ENCODE measurements around the gene PLXNA4. TPM values are rescaled to one million over a fixed set of nuclear protein-coding genes. Genes with fewer than 3 reads are reported as not detected.

PLXNA4 gene
- total and polyA plus RNA-seq, 10 donors, result 0.15 to 14.7 (median 8.7) TPM

DNA sequence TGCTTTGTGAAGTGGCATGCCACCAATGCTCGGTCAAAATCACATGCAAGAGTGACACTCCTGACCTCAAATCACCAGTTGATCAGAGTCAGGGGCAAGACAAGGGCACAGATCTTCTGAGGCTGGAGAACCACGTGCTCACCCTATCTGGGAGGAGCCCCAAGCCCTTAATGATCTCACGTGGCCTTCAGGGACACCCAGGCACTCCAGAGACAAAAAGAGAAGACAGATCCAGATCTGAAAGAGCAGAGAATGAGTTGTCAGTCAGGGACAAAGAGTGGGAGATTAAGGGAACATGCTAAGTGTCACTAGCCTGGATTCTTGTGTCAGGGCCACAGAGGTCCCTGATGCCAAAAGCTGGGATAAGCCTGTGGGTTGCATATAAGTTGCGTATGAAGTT is 134.3 kb downstream of the PLXNA4 start:
- TF ChIP-seq CTCF (IDR thresholded peaks at IDR 0.05 in 8 of 11, conservative IDR thresholded peaks at IDR 0.05 in 3 of 11) (no peak), POLR2AphosphoS5 (IDR thresholded peaks at IDR 0.05) (no peak), POLR2A (IDR thresholded peaks at IDR 0.05) (no peak)
- Histone ChIP-seq H3K36me3 (no peaks in the 10 kb centered on the region), H3K9me3 (no peaks in the 10 kb centered on the region), H3K4me3 (no peak overlapping the region), H3K27ac (no peak overlapping the region), H3K27me3 (replicated peaks in 1 of 7) (no peaks in the 10 kb centered on the region), H3K4me1 (peaks cover 0 to 20% (median 7%) of the 10 kb centered on the region in 6 donors)
- DNase-seq, result no peak
- intact Hi-C loops (cut with DNase I; ENCODE audit: low total_unique reads), result no loop called here
- 59 to 78% (median 68%) methylated on average over 4 of the region's 4 CpGs for WGBS, 5 donors

DNA sequence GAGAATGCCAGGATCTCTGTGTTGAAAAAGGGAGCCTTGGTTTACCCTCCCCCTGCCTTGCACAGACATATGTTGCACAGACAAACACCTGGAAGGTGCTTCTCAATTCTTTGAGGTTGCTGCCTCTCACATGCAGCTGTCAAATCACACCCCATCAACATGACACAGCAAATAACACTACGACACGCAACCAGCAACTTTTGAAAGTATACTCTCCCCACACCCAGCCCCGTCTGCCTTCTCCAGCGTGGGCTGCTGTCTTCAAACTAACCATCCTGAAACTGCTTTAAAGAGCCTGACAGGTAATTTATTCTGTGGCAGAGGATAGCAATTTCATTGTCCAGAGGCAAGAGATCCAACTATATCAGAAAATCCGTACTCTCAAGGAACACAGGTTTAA is 136.1 kb downstream of the PLXNA4 start:
- peaks cover 0 to 14% (median 0%) of the 10 kb centered on the region in 7 donors for H3K27me3 ChIP-seq (replicated peaks in 1 of 7)
- no peak for DNase-seq
- H3K9me3 ChIP-seq, result no peaks in the 10 kb centered on the region
- intact Hi-C loops (cut with DNase I; ENCODE audit: low total_unique reads), result no loop called here
- no peak overlapping the region for H3K4me3 ChIP-seq
- no peak for TF ChIP-seq POLR2AphosphoS5 (IDR thresholded peaks at IDR 0.05)
- no peak for TF ChIP-seq POLR2A (IDR thresholded peaks at IDR 0.05)
- TF ChIP-seq CTCF (IDR thresholded peaks at IDR 0.05 in 8 of 11, conservative IDR thresholded peaks at IDR 0.05 in 3 of 11), result no peak
- 58 to 83% (median 66%) methylated on average over 5 of the region's 5 CpGs for WGBS, 5 donors
- no peak overlapping the region for H3K27ac ChIP-seq
- H3K36me3 ChIP-seq, result no peaks in the 10 kb centered on the region
- H3K4me1 ChIP-seq, result peaks cover 0 to 38% (median 12%) of the 10 kb centered on the region in 6 donors

GRCh38 chr7:132438926-132439325 is 137.3 kb downstream of the PLXNA4 start:
- intact Hi-C loops (cut with DNase I; ENCODE audit: low total_unique reads), result no loop called here
- no peak overlapping the region for H3K4me3 ChIP-seq
- WGBS, 5 donors, result 65 to 84% (median 79%) methylated on average over 8 of the region's 8 CpGs
- no peaks in the 10 kb centered on the region for H3K9me3 ChIP-seq
- no peak overlapping the region for H3K27ac ChIP-seq
- H3K27me3 ChIP-seq (replicated peaks in 1 of 7), result peaks cover 0 to 14% (median 0%) of the 10 kb centered on the region in 7 donors
- peaks cover 0 to 48% (median 12%) of the 10 kb centered on the region in 6 donors for H3K4me1 ChIP-seq
- H3K36me3 ChIP-seq, result no peaks in the 10 kb centered on the region
- TF ChIP-seq POLR2AphosphoS5 (IDR thresholded peaks at IDR 0.05) (no peak), POLR2A (IDR thresholded peaks at IDR 0.05) (no peak), CTCF (IDR thresholded peaks at IDR 0.05 in 8 of 11, conservative IDR thresholded peaks at IDR 0.05 in 3 of 11) (no peak)
- no peak for DNase-seq

DNA sequence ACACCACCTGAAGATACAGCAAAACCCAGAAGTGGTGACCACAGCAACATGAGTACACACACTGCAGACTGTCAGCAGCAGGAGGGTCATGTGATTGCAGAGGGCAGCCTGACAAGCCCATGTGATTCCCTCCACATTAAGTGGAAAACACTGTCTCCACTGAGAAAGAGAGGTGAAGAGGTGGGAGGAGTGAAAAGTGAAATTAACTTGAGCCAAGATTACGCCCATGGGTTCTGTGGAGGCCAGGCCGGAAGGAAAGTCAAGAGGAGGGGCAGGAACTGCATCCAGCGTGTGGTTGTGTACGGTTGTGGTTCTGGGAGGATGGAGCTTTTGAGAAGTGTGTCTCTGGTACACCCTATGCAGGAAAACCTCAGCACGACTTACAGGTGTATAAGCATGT is 138.5 kb downstream of the PLXNA4 start:
- peaks cover 0 to 59% (median 12%) of the 10 kb centered on the region in 6 donors for H3K4me1 ChIP-seq
- TF ChIP-seq POLR2A (IDR thresholded peaks at IDR 0.05) (no peak), POLR2AphosphoS5 (IDR thresholded peaks at IDR 0.05) (peak in 1 of 3 donors; percentile 54)
- H3K27me3 ChIP-seq (replicated peaks in 1 of 7), result peaks cover 0 to 14% (median 0%) of the 10 kb centered on the region in 7 donors
- no peak overlapping the region for H3K27ac ChIP-seq
- no peak overlapping the region for H3K4me3 ChIP-seq
- DNase-seq, result no peak
- intact Hi-C loops (cut with DNase I; ENCODE audit: low total_unique reads), result no loop called here
- H3K9me3 ChIP-seq, result no peaks in the 10 kb centered on the region
- no peaks in the 10 kb centered on the region for H3K36me3 ChIP-seq
- WGBS, 5 donors, result 11 to 20% (median 15%) methylated on average over 5 of the region's 5 CpGs

GRCh38 chr7:132436121-132436520 is 140.1 kb downstream of the PLXNA4 start:
- no peaks in the 10 kb centered on the region for H3K9me3 ChIP-seq
- H3K27ac ChIP-seq, result no peak overlapping the region
- DNase-seq, result peak; percentile 40
- H3K4me3 ChIP-seq, result no peak overlapping the region
- H3K4me1 ChIP-seq, result peaks cover 0 to 71% (median 14%) of the 10 kb centered on the region in 6 donors
- intact Hi-C loops (cut with DNase I; ENCODE audit: low total_unique reads), result no loop called here
- peaks cover 0 to 14% (median 0%) of the 10 kb centered on the region in 7 donors for H3K27me3 ChIP-seq (replicated peaks in 1 of 7)
- H3K36me3 ChIP-seq, result no peaks in the 10 kb centered on the region
- WGBS, 5 donors, result 59 to 74% (median 63%) methylated on average over 8 of the region's 8 CpGs
- no peak for TF ChIP-seq POLR2AphosphoS5 (IDR thresholded peaks at IDR 0.05)
- no peak for TF ChIP-seq CTCF (IDR thresholded peaks at IDR 0.05 in 8 of 11, conservative IDR thresholded peaks at IDR 0.05 in 3 of 11)
- no peak for TF ChIP-seq POLR2A (IDR thresholded peaks at IDR 0.05)
